Measurements from ENCODE around the gene ZDHHC8.

DNA sequence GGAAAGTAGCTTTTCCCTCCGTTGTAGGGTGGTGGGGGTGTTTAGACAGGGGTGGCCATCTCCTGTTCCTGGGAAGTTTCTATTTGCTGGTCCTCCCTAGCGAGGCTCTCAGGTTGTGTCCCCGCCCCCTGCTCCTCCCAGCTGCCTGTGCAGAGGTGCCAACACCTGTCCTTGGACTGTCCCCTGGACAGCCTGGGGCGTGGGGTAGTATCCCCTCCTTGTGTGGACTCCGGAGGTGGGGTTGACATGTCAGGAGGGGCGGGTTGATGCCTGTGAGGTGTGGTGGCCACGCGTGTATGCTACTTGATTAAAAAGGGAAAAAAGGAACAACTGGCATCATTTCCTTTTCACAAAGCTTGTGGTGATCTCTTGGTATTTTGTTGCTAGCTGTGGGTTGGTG, 30.0 kb upstream of the ZDHHC8 start:
- no peak for TF ChIP-seq MYC (IDR thresholded peaks at IDR 0.05; ENCODE audit: low read depth, low read length)
- no peak for TF ChIP-seq EZH2 (IDR thresholded peaks at IDR 0.05; ENCODE audit: borderline replicate concordance, low read depth, low read length, severe bottlenecking)
- no peak for TF ChIP-seq CTCF (IDR thresholded peaks at IDR 0.05; ENCODE audit: extremely low read depth in 1 of 2, insufficient read depth in 1 of 2, low read depth in 1 of 2, low read length in 2 of 2)
- no peak for TF ChIP-seq POLR2A (IDR thresholded peaks at IDR 0.05; ENCODE audit: low read depth, low read length)
- no peak for TF ChIP-seq GATA2 (IDR thresholded peaks at IDR 0.05; ENCODE audit: insufficient read depth, insufficient read length, low read depth, low read length)
- no peak for TF ChIP-seq MAX (IDR thresholded peaks at IDR 0.05; ENCODE audit: insufficient read depth, insufficient read length)
- no peak for TF ChIP-seq POLR2AphosphoS5 (IDR thresholded peaks at IDR 0.05; ENCODE audit: insufficient read depth, low read depth, low read length)
- no peak for TF ChIP-seq JUN (IDR thresholded peaks at IDR 0.05; ENCODE audit: borderline replicate concordance, insufficient read depth, insufficient read length, low read depth)
